GM12864 (cell line): ENCODE measurements around the gene RRBP1.
"Not testable (repeated sequence)": the region's sequence is repeated elsewhere in the genome, so short reads cannot be mapped to it uniquely, and the experiment has no call there.

Experiments used
- DNase-seq: peaks from one replicate; pipeline ENCODE4 v3.0.0-alpha.2; 2011; ENCODE audit warnings: low read depth
- H3K4me3 ChIP-seq: 2 replicates; pipeline ENCODE4 v1.5.1; 2011; ENCODE audit warnings: mild to moderate bottlenecking, low read depth, low read length, control low read depth
- TF ChIP-seq, protein P1 (sequence below): IDR thresholded peaks from 2 replicates; pipeline ENCODE4 v1.5.1; 2011; ENCODE audit warnings: low read depth, mild to moderate bottlenecking, moderate library complexity, low read length, control low read depth, inconsistent platforms; ENCODE audit errors: missing control alignments

Gene RRBP1

DNA sequence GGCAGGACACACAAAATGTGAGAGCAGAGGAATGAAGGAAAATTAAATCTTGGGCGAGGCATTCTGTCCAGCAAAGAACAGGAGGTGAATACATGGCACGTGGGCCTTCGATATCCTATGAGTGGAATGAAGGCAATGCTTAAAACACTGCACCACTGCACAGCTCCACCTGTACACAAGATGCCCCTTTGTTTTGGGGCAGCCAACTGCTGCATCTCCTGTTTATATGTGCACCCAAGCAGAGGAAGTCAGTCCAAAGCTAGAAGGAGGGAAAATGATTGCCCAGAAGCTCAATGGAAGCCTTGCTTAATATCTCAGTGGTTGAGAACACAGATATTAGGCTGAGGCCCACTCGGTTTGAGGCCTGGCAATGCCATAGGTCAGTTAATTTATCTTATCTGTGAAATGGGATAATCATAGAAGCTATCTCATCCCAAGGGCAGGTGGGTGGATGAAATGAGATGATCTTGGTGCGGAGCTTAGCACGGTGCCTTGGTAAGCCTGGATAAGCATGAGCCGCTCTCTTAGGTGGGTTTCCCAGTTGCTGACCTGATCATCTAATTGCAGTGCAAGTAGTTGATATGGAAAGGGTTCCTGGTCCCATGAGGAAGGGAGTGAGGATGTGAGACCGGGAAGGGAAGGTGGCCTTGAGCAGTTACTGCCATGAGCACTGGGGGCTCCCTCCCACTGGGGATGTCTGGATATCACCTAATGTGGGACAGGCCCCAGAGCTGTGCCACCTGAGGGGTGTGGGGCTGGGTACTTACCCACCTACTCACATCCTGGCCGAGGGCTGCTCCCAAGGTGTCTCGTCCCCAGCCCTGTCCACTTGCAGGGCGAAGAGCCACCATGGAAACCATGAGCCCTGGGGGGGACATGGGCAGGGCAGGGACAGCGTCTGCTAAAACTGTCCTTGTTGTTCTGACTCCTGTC lies 27.6 kb upstream of the RRBP1 start:
- TF ChIP-seq, protein P1, sequence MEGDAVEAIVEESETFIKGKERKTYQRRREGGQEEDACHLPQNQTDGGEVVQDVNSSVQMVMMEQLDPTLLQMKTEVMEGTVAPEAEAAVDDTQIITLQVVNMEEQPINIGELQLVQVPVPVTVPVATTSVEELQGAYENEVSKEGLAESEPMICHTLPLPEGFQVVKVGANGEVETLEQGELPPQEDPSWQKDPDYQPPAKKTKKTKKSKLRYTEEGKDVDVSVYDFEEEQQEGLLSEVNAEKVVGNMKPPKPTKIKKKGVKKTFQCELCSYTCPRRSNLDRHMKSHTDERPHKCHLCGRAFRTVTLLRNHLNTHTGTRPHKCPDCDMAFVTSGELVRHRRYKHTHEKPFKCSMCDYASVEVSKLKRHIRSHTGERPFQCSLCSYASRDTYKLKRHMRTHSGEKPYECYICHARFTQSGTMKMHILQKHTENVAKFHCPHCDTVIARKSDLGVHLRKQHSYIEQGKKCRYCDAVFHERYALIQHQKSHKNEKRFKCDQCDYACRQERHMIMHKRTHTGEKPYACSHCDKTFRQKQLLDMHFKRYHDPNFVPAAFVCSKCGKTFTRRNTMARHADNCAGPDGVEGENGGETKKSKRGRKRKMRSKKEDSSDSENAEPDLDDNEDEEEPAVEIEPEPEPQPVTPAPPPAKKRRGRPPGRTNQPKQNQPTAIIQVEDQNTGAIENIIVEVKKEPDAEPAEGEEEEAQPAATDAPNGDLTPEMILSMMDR: no peak
- DNase-seq: no peak
- H3K4me3 ChIP-seq: no peak overlapping the region

DNA sequence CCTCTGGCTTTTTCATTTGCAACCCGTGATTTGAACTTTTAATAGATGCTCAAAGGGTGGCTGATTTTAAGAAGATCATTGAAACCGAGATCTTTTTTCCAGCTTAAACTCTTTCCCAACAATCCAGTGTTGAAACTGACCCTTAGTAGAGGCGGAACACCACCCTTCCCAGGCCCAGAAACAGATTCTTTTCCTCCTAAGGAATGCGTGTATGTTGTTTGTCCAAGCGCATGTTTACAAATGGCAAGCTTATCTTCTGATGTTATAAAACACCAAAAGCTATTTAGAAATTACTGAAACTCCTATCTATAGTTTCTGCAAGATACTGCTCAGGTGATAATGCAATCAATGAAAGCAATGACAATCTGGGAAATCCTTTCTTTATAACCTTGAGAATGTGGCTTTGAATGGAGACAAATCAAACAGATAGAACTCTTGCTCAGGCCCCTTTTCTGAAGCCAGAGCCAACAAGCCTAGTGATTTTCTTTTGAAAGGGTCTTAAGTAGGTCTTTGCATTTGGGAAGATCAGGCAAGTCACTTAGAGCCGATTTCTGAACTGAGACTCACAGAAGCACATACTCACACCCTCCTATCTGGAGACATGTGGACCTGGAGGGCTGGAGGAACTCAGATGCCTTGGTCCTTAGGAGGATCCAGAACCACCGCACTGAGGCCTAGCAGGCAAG lies 26.8 kb upstream of the RRBP1 start:
- no peak for DNase-seq
- H3K4me3 ChIP-seq: no peak overlapping the region
- TF ChIP-seq, protein P1: no peak

DNA sequence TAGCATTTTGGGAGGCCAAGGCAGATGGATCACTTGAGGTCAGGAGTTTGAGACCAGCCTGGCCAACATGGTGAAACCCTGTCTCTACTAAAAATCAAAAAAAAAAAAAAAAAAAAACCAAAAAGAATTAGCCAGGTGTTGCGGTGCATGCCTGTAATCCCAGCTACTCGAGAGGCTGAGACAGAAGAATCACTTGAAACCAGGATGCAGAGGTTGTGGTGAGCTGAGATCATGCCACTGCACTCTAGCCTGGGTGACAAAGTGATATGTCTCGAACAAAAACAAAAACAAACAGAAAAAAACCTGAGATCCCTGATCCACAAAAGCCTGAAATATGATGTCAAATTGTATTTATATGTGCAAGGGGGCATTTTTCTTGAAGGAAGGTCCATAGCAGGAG lies 25.9 kb upstream of the RRBP1 start:
- not testable (repeated sequence) for H3K4me3 ChIP-seq, DNase-seq

DNA sequence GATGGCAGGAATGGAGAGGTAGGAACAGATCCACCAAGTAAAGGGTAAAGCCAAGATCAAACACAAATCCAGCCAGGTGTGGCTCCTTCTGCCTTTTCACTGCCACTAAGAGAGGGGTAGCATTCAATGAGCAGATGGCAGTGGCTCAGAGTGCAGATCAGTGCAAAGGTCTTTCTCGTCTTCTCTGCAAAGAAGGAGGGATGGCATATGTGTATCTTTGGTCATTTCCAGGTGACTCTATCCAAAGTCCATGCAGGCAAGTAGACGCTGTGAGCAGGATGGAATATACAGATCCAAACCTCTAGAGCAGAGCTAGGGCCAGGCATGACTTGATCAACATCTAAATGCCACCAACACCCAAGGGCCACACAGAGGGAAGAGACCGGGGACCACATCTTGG lies 24.6 kb upstream of the RRBP1 start:
- no peak overlapping the region for H3K4me3 ChIP-seq
- DNase-seq: no peak
- TF ChIP-seq, protein P1: no peak

DNA sequence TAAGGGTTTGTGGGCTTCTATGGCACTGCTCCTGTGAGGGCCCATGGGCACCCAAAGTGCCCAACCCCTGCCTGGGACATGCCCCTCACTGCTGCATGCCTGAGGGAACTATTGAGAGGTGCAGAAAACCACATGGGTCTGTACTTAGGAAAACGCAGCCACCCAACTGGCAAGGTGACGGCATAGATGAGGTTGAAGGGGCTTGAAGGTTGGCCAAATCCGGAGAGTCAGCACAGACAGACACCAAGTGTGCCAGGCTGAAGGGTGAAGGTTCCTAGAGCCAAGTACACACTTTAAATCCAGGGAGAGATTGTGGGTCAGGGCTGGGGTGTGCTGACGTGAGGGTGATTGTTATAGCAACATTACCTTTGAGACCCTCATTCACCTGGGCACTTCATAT lies 23.9 kb upstream of the RRBP1 start:
- H3K4me3 ChIP-seq: no peak overlapping the region
- TF ChIP-seq, protein P1: no peak
- DNase-seq: no peak

DNA sequence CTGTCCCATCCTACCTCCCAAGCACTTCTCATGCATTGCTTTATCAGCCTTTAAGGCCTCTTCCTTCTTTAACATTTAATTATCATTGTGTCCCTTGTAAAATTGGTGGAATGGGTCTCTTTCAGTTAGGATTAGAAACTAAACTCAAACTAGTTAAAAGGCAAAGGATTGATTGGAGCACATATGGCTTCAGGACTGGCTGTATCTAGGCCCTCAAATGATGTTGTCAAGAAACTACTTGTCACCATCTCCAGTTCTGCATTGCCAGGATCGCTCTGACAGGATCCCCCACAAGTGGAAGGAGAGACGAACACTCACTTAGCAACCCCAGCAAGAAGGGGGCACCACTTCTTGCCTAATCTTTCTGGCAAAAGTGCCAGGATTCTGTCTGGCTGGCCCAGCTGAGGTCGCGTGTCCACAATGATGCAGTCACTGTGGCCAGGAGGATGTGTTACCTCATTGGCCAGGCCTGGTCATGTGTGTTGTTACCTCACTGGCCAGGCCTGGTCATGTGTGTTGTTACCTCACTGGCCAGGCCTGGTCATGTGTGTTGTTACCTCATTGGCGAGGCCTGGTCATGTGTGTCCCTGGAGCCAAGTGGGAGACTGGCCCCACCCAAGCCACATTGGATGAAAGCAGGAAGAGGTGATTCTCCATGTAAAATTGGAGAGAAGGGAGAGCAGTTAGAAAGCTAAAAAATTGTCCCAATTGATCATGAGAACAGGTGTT lies 22.7 kb upstream of the RRBP1 start:
- TF ChIP-seq, protein P1: no peak
- DNase-seq: no peak
- no peak overlapping the region for H3K4me3 ChIP-seq

DNA sequence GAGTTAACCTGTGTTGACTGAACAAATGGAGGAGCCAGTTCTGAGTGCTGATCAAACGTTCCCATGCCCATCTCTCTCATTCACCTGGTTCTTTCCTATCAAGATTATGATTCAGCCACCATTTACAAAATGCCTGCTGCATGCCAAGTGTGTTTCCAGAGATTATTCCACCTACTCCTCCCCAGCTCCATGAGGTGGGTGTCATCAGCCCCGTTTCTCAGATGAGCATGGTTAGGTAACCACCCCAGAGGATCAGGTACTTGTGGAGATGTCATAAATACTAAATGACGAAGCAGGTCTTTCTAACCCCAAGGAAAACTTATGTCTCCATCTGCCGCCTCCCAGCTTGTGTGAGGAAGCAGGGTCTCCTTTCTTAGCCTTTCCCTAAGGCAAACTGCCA lies 19.8 kb upstream of the RRBP1 start:
- DNase-seq: no peak
- H3K4me3 ChIP-seq: no peak overlapping the region
- TF ChIP-seq, protein P1: no peak
